Measurements from ENCODE around the gene SNRNP70. TPM values are rescaled to one million over a fixed set of nuclear protein-coding genes. Genes with fewer than 3 reads are reported as not detected.
"Not testable (repeated sequence)": the region's sequence is repeated elsewhere in the genome, so short reads cannot be mapped to it uniquely, and the experiment has no call there.

Gene SNRNP70
- total and polyA plus RNA-seq, 2 experiments from 2014 or later: 243 to 361 TPM

- ATAC-seq; H3K27me3 ChIP-seq (ENCODE audit: insufficient read depth); H3K4me1 ChIP-seq (ENCODE audit: insufficient read depth); H3K36me3 ChIP-seq (ENCODE audit: insufficient read depth); H3K27ac Mint-ChIP-seq; DNase-seq (ENCODE audit: low spot score); H3K9me2 ChIP-seq (ENCODE audit: insufficient read depth); H3K4me2 ChIP-seq; H3K27ac ChIP-seq (ENCODE audit: low read depth); H4K20me1 ChIP-seq (replicated peaks; ENCODE audit: insufficient read depth); H3K4me1 Mint-ChIP-seq; H3K36me3 Mint-ChIP-seq (ENCODE audit: low read depth); H3K4me3 Mint-ChIP-seq; H2AFZ ChIP-seq; H3F3A ChIP-seq (replicated peaks; ENCODE audit: low read depth); H3K79me2 ChIP-seq (replicated peaks; ENCODE audit: insufficient read depth); H3K9me3 Mint-ChIP-seq; H3K4me3 ChIP-seq: not testable (repeated sequence)
- peaks cover 11% of the 10 kb centered on the region for H3K27me3 Mint-ChIP-seq (ENCODE audit: insufficient read depth, low read depth, poor library complexity)
Measured at GRCh38 chr19:49039736-49040135, 45.5 kb upstream of the SNRNP70 start.

GRCh38 chr19:49042177-49042576 is 43.1 kb upstream of the SNRNP70 start:
- TF ChIP-seq ZNF331 (CRISPR knock-in tag; IDR thresholded peaks at IDR 0.05; ENCODE audit: low read depth): no peak
- no peak for TF ChIP-seq ZNF462 (CRISPR knock-in tag; IDR thresholded peaks at IDR 0.05)
- TF ChIP-seq EZH2 (IDR thresholded peaks at IDR 0.05; ENCODE audit: low read depth, unreplicated experiment): no peak
- TF ChIP-seq ETS1 (IDR thresholded peaks at IDR 0.05): no peak
- TF ChIP-seq ZNF114 (CRISPR knock-in tag; IDR thresholded peaks at IDR 0.05): no peak
- no peak for TF ChIP-seq REST (IDR thresholded peaks at IDR 0.05; ENCODE audit: unreplicated experiment)
- no peak for TF ChIP-seq CTCF (conservative IDR thresholded peaks at IDR 0.05; ENCODE audit: low read depth in 2 of 2)
- Histone ChIP-seq H3K79me2 (replicated peaks; ENCODE audit: insufficient read depth) (no peaks in the 10 kb centered on the region), H3K4me1 (ENCODE audit: insufficient read depth) (no peaks in the 10 kb centered on the region), H3K27me3 (ENCODE audit: insufficient read depth) (no peaks in the 10 kb centered on the region), H2AFZ (no peak overlapping the region), H3K27ac (ENCODE audit: low read depth) (no peak overlapping the region), H3K36me3 (ENCODE audit: insufficient read depth) (no peaks in the 10 kb centered on the region), H3K4me3 (no peak overlapping the region), H4K20me1 (replicated peaks; ENCODE audit: insufficient read depth) (no peaks in the 10 kb centered on the region), H3K4me2 (no peak overlapping the region), H3K9me2 (ENCODE audit: insufficient read depth) (no peaks in the 10 kb centered on the region), H3F3A (replicated peaks; ENCODE audit: low read depth) (no peaks in the 10 kb centered on the region)
- ATAC-seq (no peak), DNase-seq (ENCODE audit: low spot score) (no peak)
- Mint-ChIP-seq H3K36me3 (ENCODE audit: low read depth) (no peaks in the 10 kb centered on the region), H3K9me3 (no peaks in the 10 kb centered on the region), H3K27ac (no peak overlapping the region), H3K4me3 (no peak overlapping the region; the same call in 2 of the 3 replicates), H3K4me1 (no peaks in the 10 kb centered on the region; the same call in 2 of the 3 replicates), H3K27me3 (ENCODE audit: insufficient read depth, low read depth, poor library complexity) (peaks cover 1% of the 10 kb centered on the region)

Measured in GM23338 (cell line).